Gastrocnemius medialis (tissue), 4 donors: ENCODE measurements around the gene CPS1.

Experiments
- POLR2A ChIP-seq, 2 donors: fragments of 450-650 bp; IDR thresholded peaks; one replicate each; pipeline ENCODE4 v1.6.1; 2017; ENCODE audit warnings: antibody characterized with exemption in 2 of 2, mild to moderate bottlenecking in 2 of 2, moderate library complexity in 2 of 2
- TF ChIP-seq, protein P1 (sequence below), 5 experiments: fragments of 450-650 bp in 3 of 5; fragments of 200-600 bp in 2 of 5; sonication (generic) in 2 of 5; IDR thresholded peaks in 4 of 5; conservative IDR thresholded peaks in 1 of 5; 1 replicate in 4 of 5; 2 replicates in 1 of 5; pipeline ENCODE4 v1.5.1; 2016 to 2019; ENCODE audit warnings: antibody characterized with exemption in 5 of 5, mild to moderate bottlenecking in 3 of 5, moderate library complexity in 3 of 5

DNA sequence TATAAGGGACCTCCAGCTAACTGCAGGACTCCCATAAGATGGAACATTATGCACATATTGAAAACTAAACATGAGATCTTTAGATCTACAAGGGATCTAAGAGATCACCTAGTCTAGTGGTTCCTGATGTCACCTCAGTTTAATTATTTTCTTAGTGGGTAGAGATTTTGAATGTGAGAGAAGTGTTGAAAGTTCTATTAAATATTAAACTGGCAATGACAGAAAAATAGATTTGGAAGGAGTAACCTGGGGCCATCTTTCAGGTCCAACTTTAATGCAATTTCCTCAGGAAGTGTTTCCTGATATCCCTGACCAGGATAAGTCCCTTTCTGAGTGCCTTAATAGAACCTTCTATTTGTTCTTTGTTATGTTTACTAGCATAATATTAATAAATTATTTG, 29.1 kb upstream of the CPS1 start:
- TF ChIP-seq, protein P1, sequence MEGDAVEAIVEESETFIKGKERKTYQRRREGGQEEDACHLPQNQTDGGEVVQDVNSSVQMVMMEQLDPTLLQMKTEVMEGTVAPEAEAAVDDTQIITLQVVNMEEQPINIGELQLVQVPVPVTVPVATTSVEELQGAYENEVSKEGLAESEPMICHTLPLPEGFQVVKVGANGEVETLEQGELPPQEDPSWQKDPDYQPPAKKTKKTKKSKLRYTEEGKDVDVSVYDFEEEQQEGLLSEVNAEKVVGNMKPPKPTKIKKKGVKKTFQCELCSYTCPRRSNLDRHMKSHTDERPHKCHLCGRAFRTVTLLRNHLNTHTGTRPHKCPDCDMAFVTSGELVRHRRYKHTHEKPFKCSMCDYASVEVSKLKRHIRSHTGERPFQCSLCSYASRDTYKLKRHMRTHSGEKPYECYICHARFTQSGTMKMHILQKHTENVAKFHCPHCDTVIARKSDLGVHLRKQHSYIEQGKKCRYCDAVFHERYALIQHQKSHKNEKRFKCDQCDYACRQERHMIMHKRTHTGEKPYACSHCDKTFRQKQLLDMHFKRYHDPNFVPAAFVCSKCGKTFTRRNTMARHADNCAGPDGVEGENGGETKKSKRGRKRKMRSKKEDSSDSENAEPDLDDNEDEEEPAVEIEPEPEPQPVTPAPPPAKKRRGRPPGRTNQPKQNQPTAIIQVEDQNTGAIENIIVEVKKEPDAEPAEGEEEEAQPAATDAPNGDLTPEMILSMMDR (IDR thresholded peaks at IDR 0.05 in 4 of 5, conservative IDR thresholded peaks at IDR 0.05 in 1 of 5) = no peak
- no peak for TF ChIP-seq POLR2A (IDR thresholded peaks at IDR 0.05)
